ENCODE measurements around the gene STK10.

The STK10 gene

GRCh38 chr5:172086194-172086975 is 101.6 kb downstream of the STK10 start:
- no peak for DNase-seq

GRCh38 chr5:172085738-172086137 is 102.3 kb downstream of the STK10 start:
- DNase-seq = no peak

GRCh38 chr5:172082180-172082579 is 105.8 kb downstream of the STK10 start:
- DNase-seq = no peak

GRCh38 chr5:172079876-172080275 is 108.1 kb downstream of the STK10 start:
- no peak for DNase-seq

DNA sequence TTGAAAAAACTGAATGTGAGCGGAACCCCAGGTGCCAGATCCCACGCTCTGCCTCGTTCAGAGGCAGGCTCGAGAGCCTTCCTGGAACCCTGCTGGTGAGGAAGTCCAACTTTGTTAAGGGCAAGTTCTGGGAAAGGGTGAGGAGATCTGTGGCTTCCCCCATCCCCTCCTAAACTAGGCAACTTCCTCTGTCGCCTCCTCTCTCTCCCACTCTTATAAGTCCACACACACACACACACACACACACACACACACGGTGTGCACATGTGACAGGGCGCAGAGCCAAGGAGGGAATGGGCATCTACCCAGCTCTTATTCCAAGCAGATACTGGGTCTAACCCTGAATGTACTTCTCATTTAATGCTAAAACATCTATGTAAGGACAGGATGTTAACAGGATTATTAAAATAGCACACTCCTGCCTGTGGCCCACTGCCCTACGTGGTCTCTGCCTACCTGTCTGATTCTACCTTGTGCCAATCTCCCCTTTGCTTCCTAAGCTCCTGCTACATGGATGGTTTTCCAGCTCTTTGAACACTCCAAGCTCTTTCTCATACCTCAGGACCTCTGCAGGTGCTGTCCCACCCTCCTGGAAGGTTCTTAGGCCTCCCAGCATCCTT is 109.2 kb downstream of the STK10 start:
- no peak for DNase-seq

DNA sequence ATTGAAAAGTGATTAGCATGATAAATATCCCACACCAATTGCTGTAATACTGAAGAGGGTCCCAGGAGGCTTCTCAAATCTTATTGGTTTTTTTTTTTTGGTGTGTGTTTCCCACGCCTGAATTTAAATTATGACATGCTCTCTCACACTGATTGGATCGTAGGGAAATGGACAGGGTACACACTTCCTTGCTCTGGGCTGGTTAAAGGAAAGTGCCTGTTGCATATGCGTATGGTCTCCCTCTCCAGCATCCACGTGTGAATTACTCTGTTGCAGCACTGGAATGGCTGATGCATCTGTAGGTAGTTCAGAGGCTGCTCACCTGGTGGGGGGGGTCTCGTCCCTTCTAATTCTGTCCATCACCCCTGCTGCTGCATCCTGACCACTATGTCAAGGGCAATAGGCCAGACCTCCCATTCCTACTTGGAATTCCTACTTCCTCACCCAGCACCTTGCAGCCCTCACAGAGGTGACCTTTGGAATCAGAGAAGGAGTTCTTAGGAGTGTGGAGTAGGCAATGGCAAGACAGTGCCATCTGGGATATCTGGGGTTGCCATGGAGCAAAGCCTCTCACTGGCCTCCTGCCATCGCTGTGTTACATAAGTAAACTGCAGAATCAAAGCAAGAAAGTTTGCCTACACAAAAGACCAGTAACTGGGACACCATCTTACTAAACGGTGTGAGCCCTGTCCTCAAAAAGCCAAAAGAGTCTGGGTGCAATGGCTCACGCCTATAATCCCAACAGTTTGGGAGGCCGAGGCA is 110.2 kb downstream of the STK10 start:
- no peak for DNase-seq

DNA sequence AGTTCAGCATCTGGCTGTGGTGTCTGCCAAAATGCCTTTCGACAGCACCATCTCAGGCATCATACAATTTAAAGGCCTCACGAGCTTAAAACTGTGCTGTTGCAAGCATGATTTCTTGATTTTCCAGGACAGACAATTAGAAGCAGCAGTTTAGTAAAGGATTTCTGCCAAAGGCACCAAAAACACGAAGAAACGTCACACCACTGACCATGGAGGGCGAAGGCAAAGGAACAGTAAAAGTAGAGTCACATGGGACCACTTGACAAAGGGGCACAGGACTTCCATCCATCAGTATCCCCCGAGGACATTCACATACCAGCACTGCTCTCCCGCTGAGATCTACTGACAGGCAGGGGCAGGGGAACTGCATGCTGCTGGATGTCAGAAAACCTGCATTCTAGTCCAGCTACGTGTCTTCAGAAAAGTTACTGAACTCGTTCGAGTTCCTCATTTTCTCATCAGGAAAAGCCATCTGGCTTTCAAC is 111.2 kb downstream of the STK10 start:
- DNase-seq = no peak

DNA sequence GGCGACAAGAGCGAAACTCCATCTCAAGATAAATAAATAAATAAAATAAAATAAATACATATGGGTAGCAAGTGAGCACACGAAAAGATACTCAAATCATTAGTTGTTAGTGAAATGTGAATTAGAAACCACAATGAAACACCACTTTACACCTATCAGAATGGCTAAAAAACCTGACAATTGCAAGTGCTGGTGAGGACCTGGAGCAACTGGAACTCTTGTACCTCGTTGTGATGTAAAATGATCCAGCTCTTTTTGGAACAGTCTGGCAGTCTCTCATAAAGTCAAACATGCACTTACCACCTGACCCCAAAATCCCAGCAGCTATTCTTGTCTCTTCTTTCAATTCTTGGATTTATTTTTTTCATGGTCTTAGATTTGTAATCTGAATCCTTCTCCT is 112.4 kb downstream of the STK10 start:
- DNase-seq = no peak

GRCh38 chr5:172074896-172075295 is 113.1 kb downstream of the STK10 start:
- DNase-seq = no peak

- no peak for DNase-seq
Observed at GRCh38 chr5:172071309-172071875, 116.6 kb downstream of the STK10 start.

GRCh38 chr5:172065431-172066065 is 122.5 kb downstream of the STK10 start:
- no peak for DNase-seq

- DNase-seq = no peak
Observed at GRCh38 chr5:172064766-172065165, 123.3 kb downstream of the STK10 start.

GRCh38 chr5:172064358-172064757 is 123.7 kb downstream of the STK10 start:
- no peak for DNase-seq

DNA sequence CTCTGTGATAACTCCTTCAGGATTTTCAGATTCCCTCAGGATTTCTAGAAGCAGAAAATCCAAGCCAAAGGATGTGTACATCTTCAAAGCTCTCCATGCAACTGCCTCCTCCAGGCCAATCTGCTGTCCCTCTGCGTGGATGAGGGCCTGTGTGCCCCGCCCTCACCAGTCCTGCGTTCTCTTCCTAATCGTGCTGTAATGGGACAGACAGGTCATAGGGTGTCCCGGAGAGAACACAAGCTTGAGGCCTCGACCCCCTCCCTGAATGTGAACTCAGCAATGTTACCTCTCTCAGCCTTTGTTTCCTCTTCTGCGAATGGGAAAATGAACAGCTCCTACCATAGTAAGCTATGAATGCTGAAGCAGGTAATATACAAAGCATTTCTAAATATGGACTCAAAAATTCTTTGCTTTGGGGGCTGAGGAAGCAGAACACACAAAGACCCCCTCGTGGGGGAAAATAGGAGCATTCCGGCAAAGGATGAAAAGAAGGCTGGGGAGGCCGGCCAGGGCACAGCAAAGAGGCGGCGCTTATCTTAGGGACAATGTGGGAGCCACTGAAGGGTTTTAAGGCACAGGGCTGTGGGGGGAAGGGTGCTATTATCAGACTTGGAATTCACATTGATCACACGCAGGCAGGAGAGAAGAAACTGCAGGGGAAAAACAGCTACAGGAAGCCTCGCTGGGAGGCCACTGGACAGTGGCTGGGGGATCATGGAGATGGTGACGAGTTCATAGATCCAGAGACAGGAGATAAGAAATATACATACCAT is 124.4 kb downstream of the STK10 start:
- DNase-seq = no peak

DNA sequence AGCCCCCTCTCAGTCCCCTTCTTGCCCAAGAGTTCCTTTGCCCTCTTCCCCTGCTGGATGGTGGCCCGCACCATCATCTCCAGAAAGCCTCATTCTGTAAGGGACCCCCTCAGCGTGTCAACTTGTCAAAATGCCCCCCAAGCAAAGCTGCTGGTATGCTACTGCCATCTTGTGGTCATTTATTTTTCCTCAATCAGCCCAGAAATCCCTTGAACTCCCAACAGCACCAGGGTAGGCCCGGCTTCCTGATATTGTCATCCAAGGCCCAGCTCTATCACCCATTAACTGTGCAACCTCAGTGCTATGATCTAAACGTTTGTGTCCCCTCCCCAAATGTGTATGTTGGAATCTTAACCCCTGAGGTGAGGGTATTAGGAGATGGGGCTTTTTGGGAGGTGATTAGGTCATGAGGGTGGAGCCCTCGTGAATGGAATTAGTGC is 128.3 kb downstream of the STK10 start:
- DNase-seq = no peak

DNA sequence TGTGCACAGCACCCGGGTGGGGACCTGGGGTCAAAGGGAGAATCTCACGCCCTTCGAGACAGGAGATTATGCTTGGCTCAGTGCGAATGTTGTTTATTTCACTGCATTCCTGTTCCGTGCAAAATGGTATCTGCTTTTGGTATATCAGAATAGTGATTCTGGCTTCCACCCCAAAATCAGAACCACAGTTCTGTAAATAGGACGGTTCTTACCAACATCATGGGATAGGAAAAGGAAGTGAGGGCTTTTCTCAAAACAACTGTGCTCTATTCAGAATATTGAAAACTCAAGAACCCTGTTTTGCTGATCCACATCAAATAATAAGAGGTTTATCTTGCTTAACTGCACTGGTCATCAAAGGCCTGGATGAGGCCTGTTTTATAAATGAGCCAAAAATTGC is 129.9 kb downstream of the STK10 start:
- DNase-seq = no peak

GRCh38 chr5:172055996-172056395 is 132.0 kb downstream of the STK10 start:
- DNase-seq = no peak

DNA sequence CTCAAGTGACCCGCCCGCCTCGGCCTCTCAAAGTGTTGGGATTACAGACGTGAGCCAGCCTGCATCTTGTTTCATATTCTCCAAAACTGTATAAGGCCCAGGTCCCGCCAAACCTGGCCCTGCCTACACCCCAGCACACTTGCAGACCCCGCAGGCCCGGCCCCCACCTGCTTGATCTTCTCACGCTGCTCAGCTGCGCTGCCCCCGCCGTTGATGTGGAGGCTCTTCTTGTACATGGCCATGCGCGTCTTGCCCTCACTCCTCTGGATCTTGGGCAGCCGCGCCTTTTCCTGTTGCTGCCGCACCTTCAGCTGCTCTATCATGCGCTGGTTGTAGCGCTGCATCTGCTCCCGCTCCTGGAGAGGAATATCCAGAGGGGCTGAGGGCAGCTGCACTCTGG is 132.6 kb downstream of the STK10 start:
- DNase-seq = no peak

DNA sequence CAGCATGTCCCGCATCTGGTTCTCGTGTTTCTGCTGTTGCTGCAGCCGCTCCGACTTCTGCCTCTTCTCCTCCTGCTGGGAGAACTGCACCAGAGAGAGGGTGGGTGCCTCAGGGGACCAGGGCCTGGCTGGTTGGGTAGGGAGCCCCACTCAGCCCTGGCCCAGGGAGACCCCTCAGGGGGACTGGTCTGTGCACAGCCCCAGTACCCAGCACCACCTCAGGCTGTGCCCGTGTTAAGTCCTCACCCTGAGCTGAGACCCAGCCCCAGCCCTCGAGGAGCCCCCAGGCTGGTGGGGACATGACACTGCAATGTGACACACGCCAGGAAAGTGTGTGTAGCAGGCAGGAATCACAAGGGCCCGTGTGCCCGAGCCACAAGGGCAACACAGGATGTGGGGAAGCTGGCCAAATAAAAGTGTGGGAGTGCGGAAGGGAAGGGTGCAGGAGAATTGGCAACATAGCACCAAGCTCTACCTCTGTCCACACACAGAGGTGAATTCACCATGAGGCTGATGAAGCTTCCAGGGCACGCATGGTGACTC is 133.3 kb downstream of the STK10 start:
- no peak for DNase-seq

GRCh38 chr5:172052450-172053236 is 135.4 kb downstream of the STK10 start:
- DNase-seq = no peak

Measured in activated CD4-positive, alpha-beta T cell treated with anti-CD3 and anti-CD28 coated beads for 1 hour (primary cell).